ENCODE data around the gene GPER1.

GPER1 gene

DNA sequence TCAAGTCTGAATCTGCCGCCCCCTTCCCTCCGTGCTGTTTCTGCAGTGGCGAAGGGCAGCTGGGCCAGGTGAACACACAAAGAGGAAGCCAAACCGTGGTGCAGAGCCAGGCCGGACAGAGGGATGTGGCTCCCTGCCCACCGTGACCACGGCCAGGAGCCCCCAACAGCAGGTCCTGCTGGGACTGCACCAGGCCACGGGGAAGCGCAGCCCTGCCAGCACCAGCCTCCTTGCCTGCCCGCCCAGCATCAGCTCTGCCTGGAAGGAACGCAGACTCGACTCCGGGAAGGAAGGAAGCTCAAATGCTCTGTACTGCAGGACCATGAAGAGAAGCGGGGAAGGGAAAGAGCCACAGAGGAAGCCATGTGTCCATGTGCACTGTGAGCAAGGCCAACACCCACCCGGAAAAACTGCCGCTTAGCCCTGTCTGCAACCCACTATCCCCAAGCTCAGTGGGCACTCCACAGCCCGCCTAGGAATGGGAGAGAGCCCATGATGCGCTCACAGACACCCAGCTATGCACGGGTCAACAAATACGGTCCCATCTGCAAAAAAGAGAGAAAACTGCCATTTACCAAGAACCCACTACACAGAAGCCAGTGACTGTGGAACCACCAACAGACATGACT lies 19.0 kb downstream of the GPER1 start:
- Histone ChIP-seq H3K36me3 (ENCODE audit: control insufficient read depth, insufficient read depth, low read length) (peaks cover 4% of the 10 kb centered on the region), H3K4me3 (replicated peaks; ENCODE audit: low read depth, low read length) (no peak overlapping the region), H3K27me3 (replicated peaks; ENCODE audit: control insufficient read depth, insufficient read depth, low read length) (no peaks in the 10 kb centered on the region)
- TF ChIP-seq, protein P1, sequence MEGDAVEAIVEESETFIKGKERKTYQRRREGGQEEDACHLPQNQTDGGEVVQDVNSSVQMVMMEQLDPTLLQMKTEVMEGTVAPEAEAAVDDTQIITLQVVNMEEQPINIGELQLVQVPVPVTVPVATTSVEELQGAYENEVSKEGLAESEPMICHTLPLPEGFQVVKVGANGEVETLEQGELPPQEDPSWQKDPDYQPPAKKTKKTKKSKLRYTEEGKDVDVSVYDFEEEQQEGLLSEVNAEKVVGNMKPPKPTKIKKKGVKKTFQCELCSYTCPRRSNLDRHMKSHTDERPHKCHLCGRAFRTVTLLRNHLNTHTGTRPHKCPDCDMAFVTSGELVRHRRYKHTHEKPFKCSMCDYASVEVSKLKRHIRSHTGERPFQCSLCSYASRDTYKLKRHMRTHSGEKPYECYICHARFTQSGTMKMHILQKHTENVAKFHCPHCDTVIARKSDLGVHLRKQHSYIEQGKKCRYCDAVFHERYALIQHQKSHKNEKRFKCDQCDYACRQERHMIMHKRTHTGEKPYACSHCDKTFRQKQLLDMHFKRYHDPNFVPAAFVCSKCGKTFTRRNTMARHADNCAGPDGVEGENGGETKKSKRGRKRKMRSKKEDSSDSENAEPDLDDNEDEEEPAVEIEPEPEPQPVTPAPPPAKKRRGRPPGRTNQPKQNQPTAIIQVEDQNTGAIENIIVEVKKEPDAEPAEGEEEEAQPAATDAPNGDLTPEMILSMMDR (IDR thresholded peaks at IDR 0.05; ENCODE audit: insufficient read depth, low read length, poor library complexity, severe bottlenecking), result no peak
- DNase-seq (ENCODE audit: extremely low read depth, insufficient read length), result no peak

DNA sequence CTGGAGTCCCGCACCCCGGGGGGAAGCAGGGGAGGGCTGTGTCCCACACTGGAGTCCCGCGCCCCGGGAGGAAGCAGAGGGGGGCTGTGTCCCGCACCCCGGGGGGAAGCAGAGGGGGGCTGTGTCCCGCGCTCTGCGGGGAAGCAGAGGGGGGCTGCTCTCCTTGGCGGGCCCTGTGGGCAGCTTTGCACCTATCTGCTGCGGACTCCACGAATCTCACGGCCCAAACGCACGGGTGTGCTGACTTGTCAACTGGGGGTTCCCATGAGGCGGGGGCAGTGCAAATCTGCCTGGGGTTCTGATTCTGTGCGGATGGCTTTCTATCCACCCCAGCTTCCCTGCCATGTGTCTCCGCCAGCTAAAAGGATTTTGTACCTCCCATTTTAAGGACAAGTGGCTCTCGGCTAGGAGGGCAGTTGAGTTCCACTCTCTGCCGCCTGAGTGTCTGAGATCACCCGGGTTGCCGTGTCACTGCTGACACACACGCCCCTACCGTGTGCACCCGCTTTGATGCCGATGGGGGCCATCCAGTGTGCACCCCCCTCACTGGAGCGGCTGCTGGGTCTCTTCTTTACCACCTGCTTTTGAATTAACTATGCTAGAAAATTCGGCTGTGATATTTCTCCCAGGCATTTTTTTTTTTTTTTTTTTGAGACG lies 20.5 kb downstream of the GPER1 start:
- H3K36me3 ChIP-seq (ENCODE audit: control insufficient read depth, insufficient read depth, low read length), result no peaks in the 10 kb centered on the region; the same call in none of the 2 replicates
- TF ChIP-seq, protein P1 (IDR thresholded peaks at IDR 0.05; ENCODE audit: insufficient read depth, low read length, poor library complexity, severe bottlenecking), result no peak
- no peaks in the 10 kb centered on the region for H3K27me3 ChIP-seq (replicated peaks; ENCODE audit: control insufficient read depth, insufficient read depth, low read length)
- no peak for DNase-seq (ENCODE audit: extremely low read depth, insufficient read length)
- no peak overlapping the region for H3K4me3 ChIP-seq (replicated peaks; ENCODE audit: low read depth, low read length)

DNA sequence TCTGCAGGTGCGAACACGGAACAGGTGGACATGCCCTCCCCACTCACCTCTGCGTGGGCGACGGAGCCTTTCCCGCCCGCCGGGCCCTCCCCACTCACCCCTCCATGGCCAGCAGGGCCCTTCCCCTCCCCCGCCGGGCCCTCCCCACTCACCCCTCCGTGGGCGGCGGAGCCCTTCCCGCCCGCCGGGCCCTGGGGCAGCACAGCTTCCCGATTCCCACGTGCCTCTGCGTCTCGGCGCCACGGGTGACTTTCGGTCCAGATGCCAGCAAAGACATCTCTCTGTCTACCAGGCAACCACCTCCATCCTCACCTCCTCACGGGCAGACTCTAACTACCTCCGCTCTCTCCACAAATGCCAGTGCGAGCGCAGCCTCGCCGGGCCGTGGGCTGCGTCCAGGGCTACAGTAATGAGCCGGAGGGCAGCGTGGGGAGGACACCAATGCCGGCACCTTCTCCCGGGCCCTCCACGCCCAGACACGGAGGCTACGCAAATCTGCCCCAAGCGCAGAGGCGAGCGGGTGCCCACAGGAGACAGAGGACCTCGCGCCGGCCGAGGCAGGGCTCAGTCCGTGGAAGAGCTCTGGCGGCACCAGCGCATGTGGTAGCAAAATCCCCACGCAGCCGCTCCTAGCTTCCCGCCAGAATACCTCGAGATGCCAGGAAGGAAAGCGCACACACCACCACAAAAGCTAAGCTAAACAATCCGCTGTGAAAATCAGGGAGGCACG lies 21.8 kb downstream of the GPER1 start:
- H3K27me3 ChIP-seq (replicated peaks; ENCODE audit: control insufficient read depth, insufficient read depth, low read length), result no peaks in the 10 kb centered on the region
- TF ChIP-seq, protein P1 (IDR thresholded peaks at IDR 0.05; ENCODE audit: insufficient read depth, low read length, poor library complexity, severe bottlenecking), result no peak
- DNase-seq (ENCODE audit: extremely low read depth, insufficient read length), result no peak

DNA sequence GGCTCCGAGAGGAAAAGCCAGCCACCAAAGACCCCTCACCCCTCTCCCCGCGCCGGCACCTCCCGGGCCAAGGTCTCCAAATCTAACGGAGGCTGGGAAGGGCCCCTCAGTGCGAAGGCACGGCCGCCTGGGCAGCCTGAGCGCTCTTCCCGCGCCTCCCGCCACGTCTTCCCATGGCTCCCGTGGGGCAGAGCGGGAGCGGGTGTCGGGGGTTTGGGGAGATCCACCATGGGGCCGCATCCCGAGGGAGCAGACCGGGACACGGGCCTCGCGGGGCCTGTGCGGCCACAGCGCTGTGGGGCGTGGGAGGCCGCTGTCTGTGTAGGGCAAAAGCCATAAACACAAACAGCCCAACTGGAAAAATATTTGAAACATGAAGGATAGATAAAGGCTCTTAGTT lies 22.4 kb downstream of the GPER1 start:
- TF ChIP-seq, protein P1 (IDR thresholded peaks at IDR 0.05; ENCODE audit: insufficient read depth, low read length, poor library complexity, severe bottlenecking), result no peak
- no peaks in the 10 kb centered on the region for H3K27me3 ChIP-seq (replicated peaks; ENCODE audit: control insufficient read depth, insufficient read depth, low read length)

More for the DNA sequence above, 21.8 kb downstream of the GPER1 start:
- Histone ChIP-seq H3K36me3 (ENCODE audit: control insufficient read depth, insufficient read depth, low read length) (peaks cover 2% of the 10 kb centered on the region), H3K4me3 (replicated peaks; ENCODE audit: low read depth, low read length) (no peak overlapping the region)

DNA sequence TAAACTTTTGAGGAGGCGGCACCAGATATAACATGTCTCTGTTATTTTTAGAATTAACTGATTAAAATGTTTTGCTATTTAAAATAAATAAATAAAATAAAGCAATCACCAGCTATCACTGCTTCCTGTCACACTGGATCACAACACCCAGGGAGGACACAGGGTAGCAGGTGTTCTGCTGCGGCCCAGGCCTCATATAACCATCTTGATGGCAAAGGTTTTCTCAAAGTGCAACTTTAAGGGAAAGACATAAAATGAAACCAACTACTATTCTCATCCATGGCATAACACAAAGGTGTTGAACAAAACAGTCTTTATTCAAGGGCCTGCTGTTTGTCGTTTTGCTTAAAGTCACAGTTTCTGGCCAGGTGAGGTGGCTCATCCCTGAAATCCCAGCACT lies 23.2 kb downstream of the GPER1 start:
- peaks cover 2% of the 10 kb centered on the region for H3K36me3 ChIP-seq (ENCODE audit: control insufficient read depth, insufficient read depth, low read length)
- no peak overlapping the region for H3K4me3 ChIP-seq (replicated peaks; ENCODE audit: low read depth, low read length)
- H3K27me3 ChIP-seq (replicated peaks; ENCODE audit: control insufficient read depth, insufficient read depth, low read length), result no peaks in the 10 kb centered on the region
- DNase-seq (ENCODE audit: extremely low read depth, insufficient read length), result no peak
- TF ChIP-seq, protein P1 (IDR thresholded peaks at IDR 0.05; ENCODE audit: insufficient read depth, low read length, poor library complexity, severe bottlenecking), result no peak

More for the DNA sequence above, 22.4 kb downstream of the GPER1 start:
- Histone ChIP-seq H3K4me3 (replicated peaks; ENCODE audit: low read depth, low read length) (no peak overlapping the region), H3K36me3 (ENCODE audit: control insufficient read depth, insufficient read depth, low read length) (peaks cover 2% of the 10 kb centered on the region)
- no peak for DNase-seq (ENCODE audit: extremely low read depth, insufficient read length)

Data from GM06990 (cell line).